AG04449 (cell line): ENCODE measurements around the gene RANGRF.

ENCODE experiments used
- CTCF ChIA-PET: fragments of 350-600 bp; formaldehyde crosslinking; extraction: SDS; loops from one replicate; lab custom pipeline; 2021; ENCODE audit warnings: antibody characterized with exemption; lab: Yijun Ruan, JAX
- POLR2A ChIA-PET: fragments of 400-600, 350-600 bp; formaldehyde crosslinking; extraction: SDS; loops from one replicate; lab custom pipeline; 2020; ENCODE audit warnings: antibody characterized with exemption, inconsistent platforms; lab: Yijun Ruan, JAX
- DNase-seq: peaks from one replicate; pipeline ENCODE4 v3.0.0-alpha.2; 2010; ENCODE audit warnings: low read depth, low spot score
- H3K4me3 ChIP-seq: 2 replicates; pipeline ENCODE4 v1.5.1; 2011; ENCODE audit warnings: low read depth, mild to moderate bottlenecking, control low read depth, low read length
- TF ChIP-seq, protein P1 (sequence below): IDR thresholded peaks from one replicate; pipeline ENCODE4 v1.5.1; 2011; ENCODE audit warnings: mild to moderate bottlenecking, moderate library complexity, low read length, control low read depth, inconsistent platforms; ENCODE audit not compliant: insufficient read depth; ENCODE audit errors: missing control alignments

RANGRF gene

DNA sequence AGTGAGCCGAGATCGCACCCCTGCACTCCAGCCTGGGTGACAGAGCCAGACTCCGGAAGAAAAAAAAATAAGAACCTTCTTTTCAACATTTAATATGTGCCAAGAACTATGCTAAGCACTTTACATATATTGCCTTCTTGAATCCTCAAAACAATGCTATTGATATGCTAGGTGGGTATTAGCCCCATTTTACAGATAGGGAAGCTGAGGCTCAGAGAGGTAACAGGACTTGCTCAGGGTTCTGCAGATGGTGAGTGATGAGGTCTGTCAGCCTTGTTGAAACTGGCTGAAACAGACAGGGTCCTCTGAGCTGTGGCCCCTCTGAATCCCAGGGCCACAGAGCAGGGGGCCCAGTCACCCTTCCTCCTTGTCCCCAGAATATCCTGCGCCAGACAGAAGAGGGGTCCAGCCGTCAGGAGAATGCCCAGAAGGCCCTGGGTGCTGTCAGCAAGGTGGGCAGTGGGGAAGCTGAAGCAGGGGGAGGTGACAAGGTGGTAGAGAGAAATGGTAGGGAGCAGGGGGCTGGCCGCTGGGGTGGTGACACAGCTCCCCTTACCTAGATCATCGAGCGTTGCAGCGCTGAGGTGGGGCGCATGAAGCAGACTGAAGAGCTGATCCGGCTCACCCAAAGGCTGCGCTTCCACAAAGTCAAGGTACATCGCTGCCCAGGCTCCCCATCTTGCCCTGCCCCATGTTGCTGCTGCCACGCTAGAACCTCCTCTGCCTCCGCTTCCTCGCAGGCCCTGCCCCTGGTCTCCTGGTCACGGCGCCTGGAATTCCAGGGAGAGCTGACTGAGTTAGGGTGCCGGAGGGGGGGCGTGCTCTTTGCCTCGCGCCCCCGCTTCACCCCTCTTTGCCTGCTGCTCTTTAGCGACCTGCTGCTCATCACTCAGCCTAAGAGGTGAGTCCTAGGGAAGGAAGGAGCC lies 29.8 kb downstream of the RANGRF start:
- no peak for DNase-seq
- TF ChIP-seq, protein P1, sequence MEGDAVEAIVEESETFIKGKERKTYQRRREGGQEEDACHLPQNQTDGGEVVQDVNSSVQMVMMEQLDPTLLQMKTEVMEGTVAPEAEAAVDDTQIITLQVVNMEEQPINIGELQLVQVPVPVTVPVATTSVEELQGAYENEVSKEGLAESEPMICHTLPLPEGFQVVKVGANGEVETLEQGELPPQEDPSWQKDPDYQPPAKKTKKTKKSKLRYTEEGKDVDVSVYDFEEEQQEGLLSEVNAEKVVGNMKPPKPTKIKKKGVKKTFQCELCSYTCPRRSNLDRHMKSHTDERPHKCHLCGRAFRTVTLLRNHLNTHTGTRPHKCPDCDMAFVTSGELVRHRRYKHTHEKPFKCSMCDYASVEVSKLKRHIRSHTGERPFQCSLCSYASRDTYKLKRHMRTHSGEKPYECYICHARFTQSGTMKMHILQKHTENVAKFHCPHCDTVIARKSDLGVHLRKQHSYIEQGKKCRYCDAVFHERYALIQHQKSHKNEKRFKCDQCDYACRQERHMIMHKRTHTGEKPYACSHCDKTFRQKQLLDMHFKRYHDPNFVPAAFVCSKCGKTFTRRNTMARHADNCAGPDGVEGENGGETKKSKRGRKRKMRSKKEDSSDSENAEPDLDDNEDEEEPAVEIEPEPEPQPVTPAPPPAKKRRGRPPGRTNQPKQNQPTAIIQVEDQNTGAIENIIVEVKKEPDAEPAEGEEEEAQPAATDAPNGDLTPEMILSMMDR, result no peak
- H3K4me3 ChIP-seq, result no peak overlapping the region
- ChIA-PET POLR2A (no interaction called here), CTCF (interaction anchor here (2.6 kb wide), 1 partner anchor 18 kb away, joined by 10 read pairs; no protein-coding TSS in a partner anchor)

DNA sequence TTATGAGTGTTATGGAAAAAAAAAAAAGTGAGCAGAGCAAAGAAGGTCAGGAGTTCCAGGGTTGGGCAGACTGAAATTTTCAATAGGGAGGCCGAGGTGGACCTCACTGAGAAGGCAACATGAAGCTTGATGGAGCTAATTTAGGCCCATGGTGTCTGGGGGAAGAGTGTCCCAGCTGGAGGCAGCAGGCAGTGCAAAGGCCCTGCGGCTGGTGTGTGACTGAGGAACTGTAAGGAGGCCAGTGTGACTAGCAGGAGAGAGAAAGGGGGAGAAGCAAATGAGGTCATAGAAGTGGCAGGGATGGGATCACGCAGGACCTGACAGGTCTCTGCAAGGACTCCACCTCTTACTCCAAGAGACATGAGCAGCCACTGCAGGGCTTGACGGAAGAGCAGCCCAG lies 31.8 kb downstream of the RANGRF start:
- ChIA-PET POLR2A (no interaction called here), CTCF (interaction anchor here (1.2 to 2.6 kb wide), 2 partner anchors 15 to 20 kb away, joined by 5 to 10 read pairs; no protein-coding TSS in a partner anchor)
- no peak for DNase-seq
- TF ChIP-seq, protein P1, result no peak
- H3K4me3 ChIP-seq, result no peak overlapping the region

DNA sequence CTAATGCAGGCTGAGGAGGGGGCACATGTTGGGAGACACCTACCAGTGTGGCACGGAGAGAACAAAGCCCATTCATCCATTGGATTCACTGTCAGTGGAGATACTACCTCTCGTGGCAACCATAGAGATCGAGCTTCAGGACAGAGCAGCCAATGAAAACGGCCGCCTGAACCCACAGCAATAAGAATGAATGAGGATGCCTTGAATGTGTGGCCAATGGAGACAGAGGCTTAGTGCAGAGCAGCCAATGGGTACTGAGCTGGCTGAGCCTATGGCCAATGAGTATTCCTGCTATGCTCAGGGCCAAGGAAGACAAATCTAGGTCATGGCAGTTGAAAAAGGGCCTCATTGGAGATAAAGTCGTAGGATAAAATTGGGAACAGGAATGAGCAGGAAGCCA lies 32.5 kb downstream of the RANGRF start:
- TF ChIP-seq, protein P1, result no peak
- no peak overlapping the region for H3K4me3 ChIP-seq
- DNase-seq, result no peak
- ChIA-PET POLR2A (no interaction called here), CTCF (interaction anchor here (1.2 kb wide), 1 partner anchor 14 kb away, joined by 5 read pairs; no protein-coding TSS in a partner anchor)

DNA sequence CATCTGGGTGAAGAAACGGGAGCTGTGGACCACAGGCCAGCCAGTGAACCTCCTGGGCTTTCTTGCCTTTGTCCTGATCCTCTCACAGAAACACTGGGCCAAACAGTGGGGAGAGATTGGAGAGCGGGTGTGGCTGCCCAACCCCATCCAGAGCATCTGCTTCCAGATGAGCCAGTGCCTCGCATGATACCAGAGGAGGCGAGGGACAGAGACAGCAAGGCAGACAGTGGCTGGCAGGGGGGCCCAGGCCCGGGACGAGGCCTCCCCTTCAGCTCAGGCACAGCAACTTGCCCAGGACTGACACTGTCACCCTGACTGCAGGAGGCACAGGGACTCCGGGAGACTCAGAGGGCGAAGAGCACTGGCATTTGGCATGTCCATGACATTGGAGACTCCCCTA lies 33.6 kb downstream of the RANGRF start:
- H3K4me3 ChIP-seq, result no peak overlapping the region
- no peak for DNase-seq
- TF ChIP-seq, protein P1, result no peak
- POLR2A ChIA-PET, result no interaction called here
- CTCF ChIA-PET, result interaction anchor here (1.0 kb wide), 1 partner anchor 262 kb away, joined by 3 read pairs; no protein-coding TSS in a partner anchor

DNA sequence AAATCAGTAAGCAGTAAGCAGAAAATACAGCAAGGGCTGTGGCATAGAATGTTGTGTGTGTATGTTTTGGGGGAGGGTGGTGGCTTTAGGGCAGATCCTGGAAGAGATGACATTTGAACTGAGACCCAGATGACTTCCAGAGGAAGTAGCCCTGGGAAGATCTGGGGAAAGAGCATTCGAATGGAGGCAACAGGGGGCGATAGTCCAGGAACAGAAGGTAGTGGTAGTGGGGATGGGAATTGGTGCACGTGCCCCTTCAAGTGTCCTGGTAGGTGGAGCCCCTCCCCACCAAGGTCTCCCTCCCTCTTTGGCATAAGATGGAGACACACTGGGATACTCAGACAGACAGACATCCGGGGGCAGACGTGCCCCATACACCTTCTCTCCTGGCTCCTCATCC lies 35.7 kb downstream of the RANGRF start:
- no peak for DNase-seq
- POLR2A ChIA-PET, result no interaction called here
- no peak overlapping the region for H3K4me3 ChIP-seq
- CTCF ChIA-PET, result interaction anchor here (0.8 kb wide), 1 partner anchor 23 kb away, joined by 3 read pairs; no protein-coding TSS in a partner anchor
- TF ChIP-seq, protein P1, result no peak

DNA sequence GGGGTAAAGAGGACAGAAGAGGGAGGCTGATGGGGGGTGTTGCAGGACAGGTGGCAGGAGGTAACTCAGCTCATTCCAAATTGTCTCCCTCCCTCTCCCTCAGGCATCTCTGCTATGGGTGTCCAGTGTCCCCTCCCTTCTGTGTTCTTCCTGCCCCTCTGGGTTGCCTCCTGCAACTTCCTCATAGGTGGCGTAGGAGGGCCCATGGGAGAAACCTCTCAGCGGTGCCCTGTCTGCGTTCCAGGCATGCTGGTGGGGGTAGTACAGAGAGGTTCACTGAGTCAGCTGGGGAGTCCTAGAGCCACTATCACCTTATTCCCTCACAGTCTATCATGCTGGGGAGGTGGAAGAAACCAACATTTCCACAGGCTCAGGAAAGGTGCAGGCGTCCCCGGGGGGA lies 36.5 kb downstream of the RANGRF start:
- CTCF ChIA-PET, result interaction anchor here (0.8 kb wide), 1 partner anchor 24 kb away, joined by 3 read pairs; no protein-coding TSS in a partner anchor
- no peak overlapping the region for H3K4me3 ChIP-seq
- POLR2A ChIA-PET, result no interaction called here
- DNase-seq, result no peak
- TF ChIP-seq, protein P1, result no peak
